Measurements from ENCODE around the gene TMEM63A.
"Not testable (repeated sequence)": the region's sequence is repeated elsewhere in the genome, so short reads cannot be mapped to it uniquely, and the experiment has no call there.

The TMEM63A gene

DNA sequence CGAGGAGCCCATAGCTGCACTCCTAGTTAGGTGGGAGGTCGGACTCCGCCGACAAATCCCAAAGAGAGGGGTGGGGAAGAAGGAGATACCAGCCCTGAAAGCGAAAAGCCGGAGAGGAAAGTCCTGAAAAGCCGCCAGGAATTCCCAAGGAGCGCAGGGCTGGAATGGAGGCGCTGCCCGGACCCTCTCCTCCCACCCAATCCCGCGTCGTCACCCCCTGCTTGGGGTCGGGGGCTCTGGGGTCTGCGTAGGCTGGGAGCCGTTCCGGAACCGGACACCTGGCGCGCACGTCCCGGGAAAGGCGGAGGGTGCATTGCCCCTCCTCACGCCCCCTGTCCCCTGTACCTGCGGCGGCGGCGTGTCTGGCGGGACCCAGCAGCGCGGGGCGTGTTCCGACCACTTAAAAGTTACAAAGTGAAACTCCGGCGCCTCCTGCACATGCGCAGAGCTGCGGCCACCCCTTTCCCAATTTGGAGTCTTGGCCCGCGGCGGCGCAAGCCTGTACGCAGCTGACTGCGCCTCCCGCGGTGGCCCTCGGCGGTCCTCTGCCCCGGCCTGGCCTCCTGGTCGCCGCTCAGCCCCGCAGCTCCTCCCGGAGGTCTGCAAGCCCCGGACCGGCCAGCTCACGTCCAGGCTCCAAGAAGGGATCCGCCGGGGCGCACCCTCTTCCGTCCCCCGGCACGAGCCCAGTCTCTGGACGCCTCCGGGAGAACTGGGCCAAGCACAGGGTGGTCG, at the start of gene TMEM63A:
Gene TMEM63A (minus strand): TSS at position 422 of the 735 bp plus-strand sequence. CDS start 4,800 bp downstream, outside the sequence.
- DNase-seq, result peak; percentile 95

DNA sequence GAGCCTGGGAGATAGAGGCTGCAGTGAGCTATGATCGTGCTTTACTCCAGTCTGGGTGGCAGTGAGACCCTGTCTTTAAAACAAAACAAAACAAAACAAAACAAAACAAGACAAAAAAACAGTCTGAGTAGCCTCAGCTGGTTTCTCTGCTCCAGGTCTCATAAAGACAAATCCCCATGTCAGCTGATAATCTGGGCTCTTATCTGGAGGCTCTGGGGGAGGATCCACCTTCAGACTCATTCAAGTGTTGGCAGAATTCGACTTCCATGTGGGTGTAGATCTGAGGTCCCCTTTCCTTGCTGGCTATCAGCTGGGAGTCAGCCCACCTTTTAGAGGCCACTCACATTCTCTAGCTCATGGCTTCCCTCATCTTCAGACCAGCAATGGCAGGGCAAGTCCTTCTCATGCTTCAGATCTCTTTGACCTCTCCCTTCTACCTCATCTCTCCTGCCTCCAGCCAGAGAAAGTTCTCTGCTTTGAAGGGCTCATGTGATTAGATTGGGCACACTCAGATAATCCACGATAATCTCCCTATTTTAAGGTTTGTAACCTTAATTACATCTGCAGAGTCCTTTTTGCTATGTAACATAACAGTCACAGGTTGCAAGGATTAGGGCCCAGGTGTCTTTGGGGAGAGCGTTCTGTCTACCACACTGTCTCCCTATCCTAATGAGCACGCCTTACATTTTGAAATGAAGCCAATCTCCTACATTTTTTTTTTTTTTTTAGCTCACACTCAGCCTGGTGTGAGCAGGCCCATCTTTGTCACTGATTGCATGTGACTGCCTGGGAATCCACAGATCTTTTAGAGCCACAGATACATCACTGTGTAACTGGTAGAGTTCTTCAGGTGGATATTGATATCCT, 49.3 kb upstream of the TMEM63A start:
- no peak for DNase-seq

GRCh38 chr1:225930566-225930965, 48.4 kb upstream of the TMEM63A start:
- DNase-seq, result no peak

DNA sequence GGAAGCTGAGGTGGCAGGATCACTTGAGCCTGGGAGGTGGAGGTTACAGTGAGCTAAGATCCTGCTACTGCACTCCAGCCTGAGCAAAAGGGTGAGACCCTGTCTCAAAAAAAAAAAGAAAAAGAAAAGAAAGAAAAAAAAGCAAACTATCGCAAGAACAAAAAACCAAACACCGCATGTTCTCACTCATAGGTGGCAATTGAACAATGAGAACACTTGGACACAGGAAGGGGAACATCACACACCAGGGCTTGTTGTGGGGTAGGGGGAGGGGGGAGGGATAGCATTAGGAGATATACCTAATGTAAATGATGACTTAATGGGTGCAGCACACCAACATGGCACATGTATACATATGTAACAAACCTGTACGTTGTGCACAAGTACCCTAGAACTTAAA, 47.3 kb upstream of the TMEM63A start:
- DNase-seq, result not testable (repeated sequence)

DNA sequence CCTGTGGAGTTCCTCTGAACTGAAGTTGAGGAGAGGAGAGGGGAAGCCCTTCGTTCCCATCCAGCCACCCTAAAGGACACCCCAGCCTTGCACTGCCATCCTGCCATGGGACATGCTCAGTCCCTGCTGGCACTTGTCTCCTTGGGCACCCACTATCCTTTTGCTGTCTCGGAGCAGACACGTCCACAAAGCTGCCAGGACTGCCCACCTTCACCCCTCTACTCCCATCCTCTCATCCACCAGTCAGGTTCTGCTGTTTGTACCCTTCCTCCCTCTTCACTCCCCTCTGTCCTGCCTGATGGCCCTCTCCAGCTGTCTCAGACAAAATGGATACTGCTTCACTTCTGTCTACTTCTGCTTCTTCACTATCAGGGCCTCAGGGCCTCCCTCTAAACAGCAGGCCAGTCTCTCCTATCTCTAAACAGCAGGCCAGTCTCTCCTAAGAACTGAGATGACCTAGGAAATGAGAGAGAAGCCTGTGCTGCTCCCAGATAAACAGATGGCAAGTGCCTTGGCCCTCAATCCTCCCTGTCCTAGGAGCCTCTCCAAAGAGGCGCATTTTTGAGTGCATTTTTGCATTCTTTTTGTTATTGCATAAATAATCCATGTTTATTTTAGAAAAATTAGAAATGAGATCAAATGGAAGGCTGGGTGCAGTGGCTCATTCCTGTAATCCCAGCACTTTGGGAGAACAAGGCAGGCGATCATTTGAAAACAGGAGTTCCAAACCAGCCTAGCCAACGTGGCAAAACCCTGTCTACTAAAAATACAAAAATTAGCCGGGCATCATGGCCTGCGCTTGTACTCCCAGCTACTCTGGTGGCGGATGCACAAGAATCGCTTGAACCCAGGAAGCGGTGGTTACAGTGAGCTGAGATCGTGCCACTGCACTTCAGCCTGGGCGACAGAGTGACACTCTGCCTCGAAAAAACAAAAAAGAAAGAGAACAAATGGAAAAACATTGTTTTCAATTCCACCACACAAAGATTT, 46.3 kb upstream of the TMEM63A start:
- DNase-seq, result peak; percentile 54

DNA sequence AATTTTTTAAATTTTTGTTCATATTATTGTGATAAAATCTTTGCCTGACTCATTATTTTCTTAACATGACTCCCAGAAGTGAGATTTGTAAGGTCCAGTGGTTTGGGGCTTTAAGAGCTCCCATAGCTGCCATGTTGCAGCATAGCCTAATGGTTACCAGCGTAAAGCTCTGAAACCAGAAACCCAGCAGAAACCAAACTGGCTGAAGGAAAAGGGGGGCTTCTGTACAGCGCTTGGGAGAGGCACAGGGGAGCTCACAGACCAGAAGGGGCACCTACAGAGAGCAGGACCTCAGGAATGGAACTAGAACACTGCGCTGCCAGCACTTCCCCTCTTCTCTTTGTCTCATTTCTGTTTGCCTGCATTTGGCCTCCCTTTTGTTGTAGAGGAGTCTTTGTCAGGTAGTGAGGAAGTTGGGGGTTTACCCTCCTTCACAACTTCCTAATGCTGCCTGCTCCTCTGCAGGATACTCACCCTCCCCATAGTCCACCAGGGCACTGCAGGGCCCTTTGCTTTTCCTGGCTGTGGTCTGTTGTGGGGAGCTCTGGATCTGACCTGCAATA, 44.5 kb upstream of the TMEM63A start:
- DNase-seq, result no peak

- peak; percentile 95 for DNase-seq
Observed at GRCh38 chr1:225923692-225924555, 41.7 kb upstream of the TMEM63A start, which contains the start of gene PYCR2. TSS of gene PYCR2 (minus strand) at chr1:225924250. CDS start at chr1:225924110, 140 bp downstream.

DNA sequence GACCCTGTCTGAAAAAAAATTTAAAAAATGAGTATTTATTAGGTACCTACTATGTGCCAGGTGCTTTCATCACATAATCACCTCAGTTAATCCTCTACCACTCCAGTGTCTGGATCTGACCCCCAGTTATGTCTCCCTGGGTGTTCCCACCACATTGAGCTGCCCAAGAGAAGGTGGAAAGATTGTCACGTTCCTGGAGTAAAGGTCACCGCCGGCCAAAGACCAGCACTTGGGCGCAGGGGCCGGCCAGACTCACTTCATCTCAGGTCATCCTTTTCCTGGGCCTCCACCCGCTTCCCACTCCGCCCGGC, 41.2 kb upstream of the TMEM63A start:
- DNase-seq, result no peak

DNA sequence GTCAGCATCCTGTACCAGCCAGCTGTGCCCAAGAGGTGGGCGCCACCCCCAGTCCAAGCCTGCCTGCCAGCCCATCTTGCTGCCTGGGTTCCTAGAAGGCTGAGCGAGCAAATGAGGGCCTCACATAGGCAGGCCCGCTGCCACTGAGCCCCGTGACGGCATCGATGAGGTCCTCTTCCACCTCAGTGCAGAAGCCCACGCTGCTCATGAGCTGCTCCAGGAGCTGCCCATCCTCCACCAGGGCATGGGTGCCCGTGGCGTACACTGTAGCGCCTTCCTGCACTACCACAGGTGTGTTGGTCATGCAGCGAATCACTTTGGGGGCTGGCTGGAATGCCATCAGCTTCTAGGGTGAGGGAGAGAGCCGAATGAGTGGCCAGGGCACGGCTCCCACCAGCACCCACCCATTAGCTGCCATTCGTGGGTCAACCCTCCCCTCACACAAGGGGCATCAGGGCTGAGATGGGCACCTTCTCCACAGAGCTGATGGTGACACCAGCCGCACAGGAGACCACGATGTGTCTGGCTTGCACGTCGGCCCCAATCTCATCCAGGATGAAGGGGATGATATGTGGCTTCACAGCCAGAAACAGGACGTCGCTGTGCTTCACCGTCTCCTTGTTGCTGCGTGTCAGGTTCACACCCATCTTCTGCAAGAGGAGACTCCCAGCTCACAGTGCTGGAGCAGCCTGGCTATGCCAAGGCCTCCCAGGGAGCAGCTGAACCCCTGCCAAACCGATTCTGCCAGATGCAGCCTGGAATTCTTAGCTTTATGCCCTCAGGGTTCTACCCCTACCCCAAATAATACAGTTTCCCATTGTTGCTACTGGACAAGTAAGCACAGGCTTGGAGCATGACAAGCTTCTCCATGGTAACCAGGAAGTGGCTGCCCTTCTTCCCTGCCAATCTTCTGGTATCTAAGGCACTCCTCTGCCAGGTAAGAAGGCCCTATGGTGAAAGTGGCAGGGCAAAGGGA, 39.8 kb upstream of the TMEM63A start:
- no peak for DNase-seq

GRCh38 chr1:225919906-225920305, 37.7 kb upstream of the TMEM63A start:
- DNase-seq, result peak; percentile 63

GRCh38 chr1:225918280-225918679, 36.1 kb upstream of the TMEM63A start:
- no peak for DNase-seq

GRCh38 chr1:225917536-225917935, 35.4 kb upstream of the TMEM63A start:
- no peak for DNase-seq

GRCh38 chr1:225917101-225917500, 34.9 kb upstream of the TMEM63A start:
- DNase-seq, result no peak

DNA sequence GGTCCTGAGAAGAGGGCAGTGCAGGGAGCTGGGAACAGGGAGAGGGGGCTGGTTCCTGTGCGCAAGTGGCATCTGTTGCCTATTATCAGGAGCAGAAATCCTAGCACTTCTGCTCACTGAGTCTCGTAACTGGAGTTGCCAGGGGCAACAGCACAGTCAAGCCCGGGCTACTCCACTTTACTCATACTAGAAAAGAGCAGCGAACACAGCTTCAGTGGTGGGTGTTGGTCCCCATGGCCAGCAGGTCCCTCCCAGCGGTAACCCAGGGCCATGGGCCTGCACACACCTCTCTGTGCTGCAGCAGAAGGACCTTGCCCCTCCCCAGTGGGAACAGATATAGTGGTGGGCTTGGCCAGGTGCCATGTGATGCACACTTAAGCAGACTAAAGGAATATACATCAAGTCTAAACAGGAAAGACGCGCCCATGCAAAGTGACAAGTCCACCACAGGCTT, 33.4 kb upstream of the TMEM63A start:
- no peak for DNase-seq

GRCh38 chr1:225914947-225915346, 32.8 kb upstream of the TMEM63A start:
- DNase-seq, result no peak

- DNase-seq, result no peak
Observed at GRCh38 chr1:225914391-225914790, 32.2 kb upstream of the TMEM63A start.

GRCh38 chr1:225911191-225912130, 29.3 kb upstream of the TMEM63A start:
- DNase-seq, result peak; percentile 86

DNA sequence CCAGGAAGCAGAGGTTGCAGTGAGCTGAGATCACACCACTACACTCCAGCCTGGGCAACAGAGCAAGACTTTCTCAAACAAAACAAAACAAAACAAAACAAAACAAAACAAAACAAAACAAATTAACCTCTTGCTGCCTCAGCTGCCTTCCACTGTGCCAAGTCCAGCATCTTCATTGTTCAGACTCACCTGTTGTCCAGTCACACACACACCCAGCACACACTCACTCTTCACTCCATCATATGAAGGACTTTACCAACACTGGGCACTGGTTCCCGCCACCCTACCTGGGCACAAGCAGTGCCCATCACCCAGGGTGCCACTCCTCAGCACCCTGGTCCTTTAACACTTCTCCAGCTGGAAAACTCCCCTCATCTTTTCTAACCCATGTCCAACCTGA, 27.3 kb upstream of the TMEM63A start:
- no peak for DNase-seq

DNA sequence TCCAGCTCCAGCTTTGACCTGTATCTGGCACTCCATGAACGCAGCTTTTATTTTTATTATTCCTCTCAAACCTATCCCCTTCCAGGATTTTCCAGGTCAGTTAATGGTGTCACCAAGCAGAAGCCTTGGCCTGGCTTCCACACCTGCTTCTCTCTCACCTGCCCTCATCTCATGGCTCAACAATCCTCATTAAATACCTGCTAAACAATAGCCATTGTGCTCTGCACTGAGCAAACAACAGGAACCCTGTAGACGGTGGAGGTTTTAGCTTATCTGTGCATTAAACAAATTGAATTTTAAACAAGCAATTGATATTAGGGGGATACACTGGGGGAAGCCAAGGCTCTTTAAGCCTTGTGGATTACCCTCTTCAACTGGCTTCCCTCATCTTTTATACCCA, 26.6 kb upstream of the TMEM63A start:
- no peak for DNase-seq

Data from CD4-positive, alpha-beta T cell treated with Interleukin-17A for 4 hours (primary cell).